Activated CD4-positive, alpha-beta T cell treated with anti-CD3 and anti-CD28 coated beads for 24 hours (primary cell): Measurements from ENCODE around the gene CYB561D1.
A peak's percentile ranks its signal among the peaks of the same experiment; 100 is the strongest.

Source experiments
- DNase-seq, 2 donors: peaks; one replicate each; pipeline ENCODE4 v3.0.0-alpha.2; 2020; ENCODE audit warnings: low read depth in 2 of 2

CYB561D1 gene

GRCh38 chr1:109548321-109549267 is 54.7 kb downstream of the CYB561D1 start, which contains the start of gene GNAI3:
GNAI3 (plus strand) TSS chr1:109548615; CDS start chr1:109548721, 106 bp downstream.
- DNase-seq, result peak; percentile 87 to 89
